Fibroblast of the aortic adventitia (primary cell): Measurements from ENCODE around the gene NYAP1. TPM values are rescaled to one million over a fixed set of nuclear protein-coding genes. Genes with fewer than 3 reads are reported as not detected.

ENCODE experiments used
- small RNA-seq: library from RNA; depleted of rRNA; stranded (forward); fragments of <200 nt; gene quantifications from one replicate; pipeline ENCODE3, GENCODE V24; 2012
- total RNA-seq: library from RNA; depleted of rRNA; stranded (reverse); fragments of >200 nt; gene quantifications from 2 replicates; pipeline ENCODE4 v1.2.3, GENCODE V29; 2012; ENCODE audit warnings: low replicate concordance

Gene NYAP1
- total RNA-seq, 1 donor: 0.81 TPM

Small RNAs within 50 kb of the gene (small RNA-seq; reads per million reads assigned to genes)
- gene RN7SL416P: not detected

Other genes starting within 250 kb of the NYAP1 start
- gene SPDYE3, start 176.2 kb upstream of the NYAP1 start, total RNA-seq: not detected in 2 replicates
- gene PILRB, start 125.8 kb upstream of the NYAP1 start, total RNA-seq: 4.4 and 8.1 TPM in 2 replicates
- gene PILRA, start 110.4 kb upstream of the NYAP1 start, total RNA-seq: 0.27 TPM in 1 of 2 replicates, not detected in the other
- gene ZCWPW1, start 55.2 kb upstream of the NYAP1 start, total RNA-seq: 2.4 and 3.0 TPM in 2 replicates
- gene MEPCE, start 54.1 kb upstream of the NYAP1 start, total RNA-seq: 48.0 and 49.6 TPM in 2 replicates
- 8.8 and 9.2 TPM in 2 replicates for gene PPP1R35, start 47.4 kb upstream of the NYAP1 start, total RNA-seq
- gene SPACDR, start 19.7 kb upstream of the NYAP1 start, total RNA-seq: 0.27 TPM in 1 of 2 replicates, not detected in the other
- gene TSC22D4, start 4.7 kb upstream of the NYAP1 start, total RNA-seq: 25.6 and 31.6 TPM in 2 replicates
- gene AGFG2, start 55.3 kb downstream of the NYAP1 start, total RNA-seq: 10.7 and 19.3 TPM in 2 replicates
- gene SAP25, start 90.0 kb downstream of the NYAP1 start, total RNA-seq: not detected in 2 replicates
- gene LRCH4, start 102.2 kb downstream of the NYAP1 start, total RNA-seq: 9.4 and 21.3 TPM in 2 replicates
- gene FBXO24, start 102.4 kb downstream of the NYAP1 start, total RNA-seq: 0.54 TPM in 1 of 2 replicates, not detected in the other
- gene PCOLCE, start 118.4 kb downstream of the NYAP1 start, total RNA-seq: 165 and 286 TPM in 2 replicates
- gene MOSPD3, start 128.6 kb downstream of the NYAP1 start, total RNA-seq: 1.8 and 11.4 TPM in 2 replicates
- gene TFR2, start 157.6 kb downstream of the NYAP1 start, total RNA-seq: 0.08 and 1.2 TPM in 2 replicates
- gene ACTL6B, start 172.5 kb downstream of the NYAP1 start, total RNA-seq: not detected in 2 replicates
- gene GNB2, start 189.8 kb downstream of the NYAP1 start, total RNA-seq: 38.5 and 89.1 TPM in 2 replicates
- gene GIGYF1, start 210.3 kb downstream of the NYAP1 start, total RNA-seq: 20.7 and 39.1 TPM in 2 replicates
- 17.8 and 32.4 TPM in 2 replicates for gene POP7, start 222.2 kb downstream of the NYAP1 start, total RNA-seq
- not detected in 2 replicates for gene EPO, start 236.5 kb downstream of the NYAP1 start, total RNA-seq
- gene ZAN, start 249.7 kb downstream of the NYAP1 start, total RNA-seq: not detected in 2 replicates